GM18507 (cell line): Measurements from ENCODE around the gene ITGAE.
A peak's percentile ranks its signal among the peaks of the same experiment; 100 is the strongest.

Source experiments
- DNase-seq: peaks from one replicate; pipeline ENCODE4 v3.0.0; 2011; ENCODE audit warnings: low read depth; ENCODE audit not compliant: insufficient read length; ENCODE audit errors: extremely low spot score
- FAIRE-seq: peaks from 2 replicates; lab custom pipeline; 2011; peaks lifted over from hg19 to GRCh38; lab: Jason Lieb, UNC

Gene ITGAE

DNA sequence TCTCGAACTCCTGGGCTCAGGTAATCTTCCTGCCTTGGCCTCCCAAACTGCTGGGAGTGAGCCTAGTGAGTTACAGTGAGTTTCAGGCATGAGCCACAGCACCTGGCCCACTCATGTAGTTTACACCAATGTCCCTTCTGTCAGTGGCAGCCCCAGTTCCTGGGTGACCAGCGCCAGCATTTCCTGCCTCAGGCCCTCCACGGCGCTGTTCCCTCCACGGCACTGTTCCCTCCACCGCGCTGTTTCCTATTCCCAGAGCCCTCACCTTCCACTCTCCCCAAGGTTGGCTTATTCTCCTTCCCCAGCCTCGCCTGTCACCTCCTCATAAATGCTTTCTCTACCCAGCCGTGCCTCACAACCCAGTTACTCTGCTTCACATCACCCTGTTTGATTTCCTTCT lies 32.6 kb downstream of the ITGAE start:
- DNase-seq = no peak
- FAIRE-seq = no peak

DNA sequence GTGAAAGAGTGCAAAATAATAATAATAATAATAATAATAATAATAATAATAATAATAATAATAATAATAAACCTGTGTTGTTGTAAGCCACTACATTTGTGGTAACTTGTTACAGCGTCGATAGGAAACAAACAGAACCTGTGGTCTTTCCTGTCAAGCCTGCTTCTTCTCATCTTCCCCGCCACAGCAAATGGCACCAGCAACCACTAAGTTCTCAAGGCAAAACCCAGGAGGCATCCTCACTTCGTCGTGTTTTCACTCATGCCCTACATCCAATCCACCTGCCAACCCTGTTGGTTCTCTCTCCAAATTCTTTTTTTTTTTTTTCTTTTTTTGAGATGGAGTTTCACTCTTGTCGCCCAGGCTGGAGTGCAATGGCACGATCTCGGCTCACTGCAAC lies 34.2 kb downstream of the ITGAE start:
- FAIRE-seq (no peak), DNase-seq (no peak)

DNA sequence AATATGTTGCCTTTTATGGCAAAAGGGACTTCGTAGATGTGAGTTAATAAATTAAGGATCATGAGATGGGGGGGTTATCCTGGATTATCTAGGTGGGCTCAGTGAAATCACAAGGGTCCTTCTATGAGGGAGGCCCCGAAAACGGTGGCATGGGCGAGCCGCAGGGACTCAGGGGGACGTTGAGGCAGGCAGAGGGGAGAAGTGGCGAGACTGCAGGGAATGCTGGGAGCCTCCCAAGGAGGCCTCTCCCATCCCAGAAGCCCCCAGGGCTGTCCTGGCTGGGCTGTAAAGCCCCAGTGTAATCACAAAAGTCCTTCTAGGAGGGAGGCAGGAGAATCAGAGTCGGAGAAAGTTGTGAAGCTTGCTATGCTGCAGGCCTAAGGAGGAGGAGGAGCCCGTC lies 35.0 kb downstream of the ITGAE start:
- no peak for DNase-seq
- no peak for FAIRE-seq

DNA sequence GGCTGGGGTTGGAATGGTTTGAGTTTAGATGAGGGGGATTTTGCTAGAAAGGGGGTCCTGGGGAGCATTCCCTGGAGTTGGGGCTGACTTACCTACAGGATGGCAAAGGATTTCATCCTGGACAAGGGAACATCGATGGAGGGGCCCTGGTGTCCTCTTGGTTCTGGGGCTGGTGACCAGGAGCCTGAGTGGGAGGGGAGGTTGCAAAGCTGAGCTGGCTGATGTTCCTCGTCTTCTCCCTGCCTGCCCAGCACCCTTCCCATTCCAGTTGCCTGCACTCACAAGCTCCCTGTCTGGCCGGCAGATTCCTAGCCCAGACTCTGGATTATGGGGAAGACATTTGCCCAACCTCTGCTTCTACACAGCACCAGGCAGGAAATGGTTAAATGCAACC lies 37.2 kb downstream of the ITGAE start:
- DNase-seq (no peak), FAIRE-seq (no peak)

DNA sequence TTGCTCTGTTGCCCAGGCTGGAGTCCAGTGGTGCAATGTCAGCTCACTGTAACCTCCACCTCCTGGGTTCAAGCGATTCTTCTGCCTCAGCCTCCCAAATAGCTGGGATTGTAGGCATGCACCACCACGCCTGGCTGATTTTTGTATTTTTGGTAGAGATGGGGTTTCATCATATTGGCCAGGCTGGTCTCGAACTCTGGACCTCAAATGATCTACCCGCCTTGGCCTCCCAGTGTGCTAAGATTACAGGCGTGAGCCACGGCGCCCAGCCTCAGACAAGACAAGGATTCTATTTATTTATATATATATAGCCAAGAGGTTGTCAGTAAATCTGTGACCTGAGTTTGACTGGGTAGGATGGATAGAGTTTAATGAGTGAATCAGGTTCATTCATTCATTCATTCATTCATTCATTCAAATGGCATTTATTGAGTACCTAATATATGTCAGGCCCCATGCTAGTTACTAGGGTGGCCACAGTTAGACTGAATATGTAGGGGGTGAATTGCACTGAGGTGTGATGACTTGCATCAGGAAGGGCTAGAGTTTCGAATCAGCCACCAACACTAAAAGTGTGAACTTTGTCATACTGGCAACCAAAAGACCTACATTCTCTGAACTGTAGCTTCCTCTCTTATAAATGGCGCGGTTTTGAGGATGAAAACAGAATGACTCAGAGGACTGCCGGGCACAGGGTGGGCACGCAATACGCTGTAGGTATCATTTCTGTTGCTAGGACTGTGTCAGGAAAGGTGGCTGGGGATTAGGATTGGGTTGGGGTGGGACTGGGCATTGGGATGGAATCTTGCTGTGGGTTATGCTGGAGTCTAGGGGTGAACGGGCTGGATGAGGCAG lies 37.8 kb downstream of the ITGAE start:
- FAIRE-seq = peak; percentile 99

DNA sequence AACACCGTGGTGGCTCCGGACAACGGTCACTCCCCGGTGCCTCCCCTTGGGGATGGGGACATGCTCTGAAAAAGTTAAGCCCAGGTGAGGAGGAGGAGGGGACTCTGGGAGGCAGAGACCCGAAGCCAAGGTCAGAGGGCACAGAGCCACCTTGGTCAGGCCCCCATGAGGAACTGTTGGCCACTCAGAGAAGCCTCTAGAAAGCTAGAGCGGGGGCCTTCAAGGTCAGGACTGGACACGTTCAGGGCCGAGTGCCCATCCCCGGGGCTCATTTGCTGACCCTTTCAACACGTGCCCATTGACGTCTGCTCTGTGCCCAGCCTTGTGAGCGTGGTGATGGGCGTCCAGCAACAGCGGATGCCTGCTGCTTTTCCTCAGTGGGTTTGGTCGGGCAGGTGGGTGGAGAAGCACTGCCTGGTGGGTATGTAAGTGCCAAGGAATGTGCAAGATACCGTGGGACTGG lies 39.0 kb downstream of the ITGAE start:
- FAIRE-seq = no peak

More for the DNA sequence above, 37.8 kb downstream of the ITGAE start:
- peak; percentile 66 for DNase-seq

DNA sequence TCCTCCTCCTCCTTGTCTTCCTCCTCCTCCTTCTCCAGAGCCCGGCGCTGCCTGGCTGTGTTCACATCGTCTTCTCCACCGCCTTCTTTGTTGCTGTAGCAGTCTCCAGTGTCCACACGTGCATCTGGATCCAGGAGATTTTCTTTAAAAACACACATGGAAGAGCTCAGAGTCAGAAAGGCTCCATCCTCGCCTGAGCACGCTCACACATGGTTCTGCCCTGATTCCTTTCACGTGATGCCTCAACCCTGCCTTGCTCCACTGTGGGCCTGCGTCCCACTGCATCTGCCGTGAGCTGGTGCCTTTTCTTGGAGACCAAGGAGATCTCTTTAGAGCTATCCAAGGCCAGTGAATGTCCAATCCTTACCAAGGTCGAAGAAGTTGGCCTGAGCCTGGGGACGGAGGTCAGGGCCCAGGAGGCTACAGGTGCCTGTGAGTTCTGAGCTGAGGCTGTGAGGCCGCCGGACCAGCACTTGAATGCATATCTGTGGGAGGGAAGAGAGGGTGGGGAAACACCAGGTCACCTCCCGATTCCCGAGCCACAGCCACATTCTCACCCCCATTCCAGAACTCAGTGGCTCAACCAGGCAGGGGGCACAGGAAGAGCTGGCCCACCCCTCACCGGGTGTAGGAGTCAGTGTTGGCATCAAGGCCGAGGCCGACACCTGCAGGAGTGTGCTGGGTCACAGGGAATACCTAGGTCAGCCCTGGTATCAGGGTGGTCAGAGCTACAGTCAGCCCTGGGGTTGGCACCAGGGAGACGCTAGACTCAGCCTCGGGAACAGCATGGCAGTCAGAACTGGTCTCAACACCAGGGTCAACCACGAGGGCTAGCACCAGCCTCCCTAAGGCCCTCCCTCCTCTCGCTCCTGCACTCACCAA lies 39.7 kb downstream of the ITGAE start:
- no peak for DNase-seq
- no peak for FAIRE-seq

More for the DNA sequence above, 39.0 kb downstream of the ITGAE start:
- DNase-seq = no peak

DNA sequence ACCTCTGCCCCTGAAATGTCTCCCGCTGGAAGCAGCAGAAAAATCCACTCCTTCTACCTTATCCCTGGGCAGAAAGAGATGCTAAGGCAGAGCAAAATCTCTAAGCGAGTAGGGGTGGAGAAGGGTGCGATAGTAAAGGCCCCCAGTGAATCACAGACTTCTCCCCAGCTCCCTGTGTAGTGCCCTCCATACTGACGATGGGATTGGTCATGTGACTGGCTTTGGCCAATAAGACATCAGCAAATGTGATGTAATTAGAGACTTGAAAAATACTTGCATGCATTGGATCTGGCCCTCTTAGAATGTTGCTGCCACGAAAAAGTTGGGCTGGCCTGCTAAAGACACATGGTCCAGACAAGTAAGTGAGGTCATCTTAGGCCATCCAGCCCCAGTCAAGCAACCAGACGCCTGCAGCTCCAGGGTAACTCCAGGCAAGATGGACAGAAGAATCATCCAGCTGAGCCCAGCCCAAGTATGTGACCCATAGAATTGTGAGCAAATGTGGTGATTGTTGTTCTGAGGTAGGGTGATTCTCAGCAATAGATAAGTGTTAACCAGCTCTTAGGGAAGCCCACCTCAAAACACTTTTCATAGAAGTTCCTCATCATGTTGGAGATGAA lies 41.3 kb downstream of the ITGAE start:
- no peak for DNase-seq
- no peak for FAIRE-seq

DNA sequence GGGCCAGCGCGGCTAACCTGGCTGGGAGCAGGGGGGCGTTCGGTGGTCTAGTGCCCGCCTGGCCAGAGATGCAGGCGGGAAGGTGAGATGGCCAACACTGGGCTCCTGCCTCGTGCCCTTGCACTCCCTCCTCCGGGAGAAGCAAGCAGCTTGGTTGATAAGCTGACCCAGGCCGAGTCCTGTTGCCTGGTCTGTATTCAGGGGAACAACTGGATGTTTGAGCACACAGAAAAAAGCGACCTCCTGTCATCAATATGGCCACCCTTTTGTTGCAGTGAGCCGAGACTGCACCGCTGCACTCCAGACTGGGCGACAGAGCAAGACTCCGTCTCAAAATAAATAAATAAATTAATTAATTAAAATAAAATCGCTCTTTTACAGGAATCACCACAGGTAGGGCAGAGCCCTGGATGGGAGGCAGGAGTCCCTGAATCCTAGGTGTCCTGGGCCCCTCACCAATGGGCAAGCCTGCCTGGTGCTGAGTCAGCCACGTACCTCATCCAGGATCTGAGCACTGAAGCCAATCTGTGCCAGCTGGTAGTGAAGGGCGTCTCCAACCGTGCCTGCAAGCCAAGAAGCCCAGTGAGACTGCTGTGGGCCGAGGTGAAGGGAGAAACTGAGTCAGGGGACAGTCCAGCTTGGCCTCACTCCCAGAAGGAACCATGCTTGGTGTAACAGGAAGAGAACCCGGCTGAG lies 45.5 kb downstream of the ITGAE start:
- no peak for DNase-seq

DNA sequence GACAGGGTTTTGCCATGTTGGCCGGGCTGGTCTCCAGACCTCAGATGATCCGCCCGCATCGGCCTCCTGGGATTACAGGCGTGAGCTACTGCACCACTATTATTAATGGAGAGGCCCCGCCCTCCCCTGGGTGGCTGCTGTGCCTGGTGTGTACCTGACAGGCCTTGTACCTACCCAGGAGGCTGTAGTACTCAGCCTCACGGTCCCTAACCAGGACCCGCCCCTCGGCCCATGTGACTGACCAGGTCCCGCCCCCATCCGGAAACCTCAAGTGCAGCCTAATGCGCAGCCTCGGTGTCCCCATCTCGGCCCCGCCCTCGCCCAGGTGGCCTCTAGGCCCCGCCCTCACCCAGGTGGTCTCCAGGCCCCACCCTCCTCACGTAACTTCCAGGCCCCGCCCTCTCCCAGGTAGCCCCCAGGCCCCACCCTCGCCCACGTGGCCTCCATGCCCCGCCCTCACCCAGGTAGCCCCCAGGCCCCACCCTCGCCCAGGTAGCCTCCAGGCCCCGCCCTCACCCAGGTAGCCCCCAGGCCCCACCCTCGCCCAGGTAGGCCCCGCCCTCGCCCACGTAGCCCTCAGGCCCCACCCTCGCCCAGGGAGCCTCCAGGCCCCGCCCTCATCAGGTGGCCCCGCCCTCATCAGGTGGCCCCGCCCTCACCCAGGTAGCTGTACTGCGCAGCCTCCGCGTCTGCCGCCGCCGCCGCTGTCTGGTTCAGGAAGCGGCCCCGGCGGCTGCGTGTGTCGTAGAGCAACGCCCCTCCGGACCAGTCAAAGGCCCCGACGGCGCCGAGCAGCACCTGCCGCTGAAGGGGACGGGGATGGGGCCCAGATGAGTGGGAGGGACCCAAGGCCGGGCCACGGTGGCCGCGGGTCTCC lies 46.3 kb downstream of the ITGAE start:
- peak; percentile 53 for DNase-seq
- FAIRE-seq = peak; percentile 58

More for the DNA sequence above, 45.5 kb downstream of the ITGAE start:
- FAIRE-seq = no peak

DNA sequence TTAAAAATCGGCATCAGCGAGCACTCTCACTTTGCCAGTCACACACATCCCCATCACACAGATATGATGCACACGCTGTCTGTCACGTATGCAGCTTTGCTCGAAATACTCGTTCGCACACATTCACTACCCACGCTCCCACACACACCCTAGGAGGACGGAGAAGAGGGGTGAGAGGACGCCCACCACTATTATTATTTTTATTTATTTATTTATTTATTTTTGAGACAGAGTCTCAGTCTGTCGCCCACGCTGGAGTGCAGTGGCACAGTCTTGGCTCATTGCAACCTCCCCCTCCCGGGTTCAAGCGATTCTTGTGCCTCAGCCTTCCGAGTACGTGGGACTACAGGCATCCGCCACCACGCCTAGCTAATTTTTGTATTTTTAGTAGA lies 46.9 kb downstream of the ITGAE start:
- DNase-seq = no peak
- no peak for FAIRE-seq

DNA sequence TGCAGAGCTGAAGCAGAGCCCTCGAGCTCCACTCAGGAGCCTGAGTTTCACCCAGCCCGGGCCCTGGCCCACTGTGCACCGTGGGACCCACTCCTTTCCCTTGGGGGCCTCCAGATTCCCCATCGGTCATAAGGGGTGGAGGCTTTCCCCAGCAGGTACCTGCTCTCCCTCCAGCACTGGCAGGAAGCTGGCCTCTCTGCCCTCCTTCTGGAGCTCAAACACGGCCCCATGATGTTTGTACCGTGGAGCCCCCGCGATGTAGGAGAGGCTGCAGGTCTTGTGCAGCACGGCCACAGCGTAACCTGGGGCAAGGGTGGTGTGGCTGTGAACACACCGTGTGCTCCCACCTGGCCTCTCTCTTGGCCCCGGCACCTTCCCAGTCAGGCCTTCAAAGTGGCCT lies 47.4 kb downstream of the ITGAE start:
- no peak for DNase-seq
- FAIRE-seq = no peak

DNA sequence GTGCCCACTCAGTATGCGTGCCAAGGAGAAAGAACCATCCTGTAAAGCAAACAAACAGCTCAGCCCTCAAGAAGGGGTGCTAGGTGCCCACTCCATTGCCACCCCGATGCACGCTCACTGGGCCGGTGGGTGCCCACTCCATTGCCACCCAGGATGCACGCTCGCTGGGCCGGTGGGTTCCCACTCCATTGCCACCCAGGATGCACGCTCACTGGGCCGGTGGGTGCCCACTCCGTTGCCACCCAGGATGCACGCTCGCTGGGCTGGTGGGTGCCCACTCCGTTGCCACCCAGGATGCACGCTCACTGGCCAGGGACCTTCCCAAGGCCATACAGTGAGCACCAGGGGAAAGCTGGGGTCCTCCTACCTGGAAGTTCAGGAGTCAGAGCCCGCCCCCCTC lies 49.2 kb downstream of the ITGAE start:
- no peak for DNase-seq
- no peak for FAIRE-seq

DNA sequence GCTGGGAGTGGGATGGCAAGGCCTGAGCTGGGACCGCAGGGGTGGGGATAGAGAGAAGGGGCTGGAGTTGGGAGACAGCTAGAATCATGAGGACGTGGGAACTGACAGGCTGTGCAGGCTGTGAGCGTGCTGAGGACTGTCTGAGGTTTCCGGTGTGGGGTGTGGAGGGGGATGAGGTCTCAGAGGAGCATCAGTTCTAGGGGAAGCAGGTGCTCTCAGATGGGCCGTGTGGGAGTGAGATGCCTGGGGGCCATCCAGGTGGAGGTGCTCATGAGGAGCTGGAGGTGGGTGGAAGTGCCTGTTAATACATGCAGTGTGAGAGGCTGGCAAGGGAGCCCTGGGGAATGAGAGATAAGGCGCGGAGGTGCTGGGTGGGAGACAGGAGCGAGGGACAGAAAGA lies 50.1 kb downstream of the ITGAE start:
- FAIRE-seq (peak; percentile 91), DNase-seq (no peak)

DNA sequence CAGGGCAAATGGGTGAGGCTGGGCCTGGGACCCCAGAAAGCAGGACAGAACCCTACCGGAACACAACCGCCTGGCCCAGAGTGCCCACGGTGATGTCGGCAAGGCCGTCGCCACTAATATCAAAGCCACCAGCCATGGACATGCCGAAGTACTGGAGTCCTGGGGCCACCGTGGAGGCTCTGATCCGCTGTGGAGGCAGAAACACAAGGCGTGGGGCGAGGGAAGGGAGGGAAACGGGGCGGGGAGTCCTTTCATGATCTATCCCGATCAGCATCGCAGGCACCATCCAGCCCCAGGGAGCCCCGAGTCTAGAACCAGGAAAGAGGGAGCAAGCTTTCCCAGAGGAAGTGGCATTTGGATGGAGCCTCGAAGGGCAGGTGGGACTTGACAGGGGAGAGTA lies 50.7 kb downstream of the ITGAE start:
- DNase-seq (no peak), FAIRE-seq (no peak)

DNA sequence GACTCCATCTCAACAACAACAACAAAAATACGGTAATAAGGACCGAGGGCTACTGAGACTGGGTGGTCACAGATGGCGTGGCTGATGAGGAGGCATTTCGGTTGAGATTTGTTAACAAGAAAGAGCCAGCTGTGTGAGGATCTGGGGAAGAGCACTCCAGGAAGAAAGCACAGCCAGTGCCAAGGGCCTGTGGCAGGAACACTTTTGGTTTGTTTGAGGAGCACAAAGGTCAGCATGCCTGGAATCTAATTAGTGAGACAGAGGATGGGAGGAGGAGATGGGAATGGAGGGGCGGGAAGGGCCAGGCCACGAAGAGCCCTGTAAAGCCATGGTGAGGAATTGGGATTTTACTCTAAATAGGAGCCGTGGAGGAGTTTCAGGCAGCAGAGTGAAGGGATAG lies 52.4 kb downstream of the ITGAE start:
- no peak for FAIRE-seq

DNA sequence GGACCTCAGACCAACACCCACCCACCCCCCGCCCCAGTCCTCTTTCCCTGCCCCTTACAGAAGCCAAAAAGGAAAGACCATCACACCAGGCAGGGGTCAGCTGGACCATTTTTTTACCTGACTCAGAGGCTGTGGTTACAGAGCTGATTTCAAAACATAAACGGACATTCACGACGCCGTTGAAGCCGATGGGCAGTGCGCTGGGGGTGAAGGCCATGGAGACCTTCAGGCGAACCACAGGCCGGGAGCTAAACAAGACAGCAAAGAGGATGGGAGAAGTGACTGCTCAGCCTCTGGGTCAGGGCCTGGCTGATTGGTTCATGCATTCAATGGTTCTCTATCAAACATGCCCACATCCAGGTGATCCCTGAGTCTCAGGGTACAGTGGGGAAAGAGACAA lies 53.2 kb downstream of the ITGAE start:
- FAIRE-seq = no peak
- no peak for DNase-seq

More for the DNA sequence above, 52.4 kb downstream of the ITGAE start:
- no peak for DNase-seq

DNA sequence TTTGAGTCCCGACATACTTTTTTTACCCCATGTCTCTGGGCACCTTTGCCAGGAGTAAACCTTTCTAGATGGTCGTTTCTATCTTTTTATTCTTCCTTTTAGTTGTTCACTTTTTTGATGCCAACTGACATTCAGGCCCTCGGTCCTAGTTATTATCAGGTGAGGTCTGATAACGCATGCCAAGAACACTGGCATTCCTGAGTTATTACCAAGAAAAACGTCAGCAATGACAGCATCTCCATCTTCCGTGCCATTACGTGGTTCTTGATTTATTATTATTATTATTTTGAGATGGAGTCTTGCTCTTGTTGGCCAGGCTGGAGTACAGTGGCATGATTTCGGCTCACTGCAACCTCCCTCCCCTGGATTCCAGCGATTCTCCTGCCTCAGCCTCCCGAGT lies 55.9 kb downstream of the ITGAE start:
- DNase-seq (no peak), FAIRE-seq (no peak)

DNA sequence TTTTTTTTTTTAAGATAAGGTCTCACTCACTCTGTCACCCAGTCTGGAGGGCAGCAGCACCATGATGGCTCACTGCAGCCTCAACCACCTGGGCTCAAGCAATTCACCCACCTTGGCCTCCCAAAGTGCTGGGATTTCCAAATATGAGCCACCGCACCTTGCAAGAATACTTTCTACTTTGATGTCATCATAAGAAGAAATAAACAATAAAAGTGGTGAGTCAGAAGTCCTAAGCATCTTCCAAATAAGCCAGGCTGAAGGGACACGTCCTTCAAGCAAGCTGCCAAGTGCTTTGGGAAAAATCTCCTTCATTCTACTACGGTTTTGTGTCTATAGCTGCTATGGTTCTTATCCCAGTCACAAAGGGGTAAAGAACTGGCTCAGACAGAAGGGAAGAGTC lies 57.0 kb downstream of the ITGAE start:
- no peak for DNase-seq
- no peak for FAIRE-seq
